Measurements from ENCODE around the gene TMEM175. TPM values are rescaled to one million over a fixed set of nuclear protein-coding genes. Genes with fewer than 3 reads are reported as not detected.
"Not testable (repeated sequence)": the region's sequence is repeated elsewhere in the genome, so short reads cannot be mapped to it uniquely, and the experiment has no call there.

Gene TMEM175
- total RNA-seq, 1 experiment from 2014 or later, result 20.2 TPM

DNA sequence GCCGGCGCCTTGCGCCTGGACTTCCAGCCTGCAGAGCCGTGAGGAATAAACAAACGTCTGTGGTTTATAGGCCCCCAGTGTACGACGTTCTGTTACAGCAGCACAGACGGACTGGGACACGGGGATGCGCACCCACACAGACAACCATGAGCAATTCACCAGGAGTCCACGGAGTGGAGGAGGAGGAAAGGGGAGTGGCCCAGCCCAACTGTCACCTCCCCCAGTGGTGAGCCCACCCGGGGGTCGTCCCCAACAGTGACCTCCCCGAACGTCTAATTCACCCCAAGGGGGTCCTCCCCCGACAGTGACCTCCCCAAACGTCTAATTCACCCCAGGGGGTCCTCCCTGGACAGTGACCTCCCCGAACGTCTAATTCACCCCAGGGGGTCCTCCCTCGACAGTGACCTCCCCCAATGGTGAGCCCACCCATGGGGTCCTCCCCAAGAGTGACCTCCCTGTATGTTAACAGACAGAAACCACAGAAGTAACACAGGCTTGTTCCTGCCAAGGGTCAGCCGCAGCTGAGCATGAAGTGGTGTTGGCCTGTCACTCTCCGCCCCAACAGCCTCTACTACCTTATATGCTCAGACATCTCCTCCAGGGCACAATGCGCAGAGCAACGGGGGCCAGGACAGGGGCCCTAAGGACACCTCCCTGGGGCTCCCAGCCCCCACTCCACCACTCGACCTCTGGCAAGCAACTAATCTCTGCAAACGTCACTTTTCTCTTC, 6.3 kb upstream of the TMEM175 start:
- Histone ChIP-seq H3K9me2 (ENCODE audit: insufficient read depth) (no peaks in the 10 kb centered on the region), H4K20me1 (ENCODE audit: insufficient read depth) (peaks cover 86% of the 10 kb centered on the region), H3K9me3 (ENCODE audit: insufficient read depth, low read depth) (no peaks in the 10 kb centered on the region), H2AFZ (no peak overlapping the region), H3K27me3 (ENCODE audit: insufficient read depth, low read depth) (no peaks in the 10 kb centered on the region), H3F3A (ENCODE audit: insufficient read depth, low read depth) (peaks cover 21% of the 10 kb centered on the region), H3K4me3 (no peak overlapping the region), H3K79me2 (ENCODE audit: low read depth) (peaks cover 88% of the 10 kb centered on the region), H3K4me2 (no peak overlapping the region), H3K4me1 (replicated peaks; ENCODE audit: insufficient read depth) (peaks cover 19% of the 10 kb centered on the region), H3K36me3 (ENCODE audit: low read depth) (no peaks in the 10 kb centered on the region), H3K27ac (no peak overlapping the region)
- DNase-seq, result no peak
- BruUV-seq (replicated peaks), result no TSS peak
- ChIA-PET POLR2A (ENCODE audit: unreplicated experiment) (no interaction called here), CTCF (no interaction called here)
- intact Hi-C loops (cut with micrococcal nuclease; ENCODE audit: unreplicated experiment), result no loop called here
- no peak for TF ChIP-seq EZH2 (IDR thresholded peaks at IDR 0.05; ENCODE audit: low read depth)
- TF ChIP-seq, protein P1, sequence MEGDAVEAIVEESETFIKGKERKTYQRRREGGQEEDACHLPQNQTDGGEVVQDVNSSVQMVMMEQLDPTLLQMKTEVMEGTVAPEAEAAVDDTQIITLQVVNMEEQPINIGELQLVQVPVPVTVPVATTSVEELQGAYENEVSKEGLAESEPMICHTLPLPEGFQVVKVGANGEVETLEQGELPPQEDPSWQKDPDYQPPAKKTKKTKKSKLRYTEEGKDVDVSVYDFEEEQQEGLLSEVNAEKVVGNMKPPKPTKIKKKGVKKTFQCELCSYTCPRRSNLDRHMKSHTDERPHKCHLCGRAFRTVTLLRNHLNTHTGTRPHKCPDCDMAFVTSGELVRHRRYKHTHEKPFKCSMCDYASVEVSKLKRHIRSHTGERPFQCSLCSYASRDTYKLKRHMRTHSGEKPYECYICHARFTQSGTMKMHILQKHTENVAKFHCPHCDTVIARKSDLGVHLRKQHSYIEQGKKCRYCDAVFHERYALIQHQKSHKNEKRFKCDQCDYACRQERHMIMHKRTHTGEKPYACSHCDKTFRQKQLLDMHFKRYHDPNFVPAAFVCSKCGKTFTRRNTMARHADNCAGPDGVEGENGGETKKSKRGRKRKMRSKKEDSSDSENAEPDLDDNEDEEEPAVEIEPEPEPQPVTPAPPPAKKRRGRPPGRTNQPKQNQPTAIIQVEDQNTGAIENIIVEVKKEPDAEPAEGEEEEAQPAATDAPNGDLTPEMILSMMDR (conservative IDR thresholded peaks at IDR 0.05), result no peak

DNA sequence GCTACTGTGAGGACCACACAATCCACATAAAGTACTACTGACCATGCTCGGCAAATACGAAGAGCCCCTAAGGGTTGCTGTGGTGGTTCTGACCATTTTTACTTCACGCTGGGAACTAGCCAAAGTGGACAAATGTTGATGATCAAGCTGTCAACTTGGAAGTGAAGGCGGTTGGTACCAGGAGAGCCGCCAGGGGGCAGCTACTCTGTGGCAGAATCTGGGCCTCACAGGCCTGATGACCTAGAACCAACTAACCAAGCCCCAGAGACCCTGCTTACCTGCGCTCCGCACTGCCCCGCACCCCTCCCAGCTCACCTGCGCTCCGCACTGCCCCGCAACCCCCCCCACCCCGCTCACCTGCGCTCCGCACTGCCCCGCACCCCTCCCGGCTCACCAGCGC, 5.7 kb upstream of the TMEM175 start:
- BruUV-seq (replicated peaks), result no TSS peak
- H3K9me3 ChIP-seq (ENCODE audit: insufficient read depth, low read depth), result no peaks in the 10 kb centered on the region
- no peak overlapping the region for H3K4me3 ChIP-seq
- peaks cover 21% of the 10 kb centered on the region for H3F3A ChIP-seq (ENCODE audit: insufficient read depth, low read depth)
- DNase-seq, result no peak
- CTCF ChIA-PET, result no interaction called here
- no peak overlapping the region for H3K4me2 ChIP-seq
- H3K36me3 ChIP-seq (ENCODE audit: low read depth), result no peaks in the 10 kb centered on the region
- no peaks in the 10 kb centered on the region for H3K27me3 ChIP-seq (ENCODE audit: insufficient read depth, low read depth)
- POLR2A ChIA-PET (ENCODE audit: unreplicated experiment), result no interaction called here
- TF ChIP-seq EZH2 (IDR thresholded peaks at IDR 0.05; ENCODE audit: low read depth), result no peak
- TF ChIP-seq, protein P1 (conservative IDR thresholded peaks at IDR 0.05), result peak; percentile 46
- peaks cover 80% of the 10 kb centered on the region for H4K20me1 ChIP-seq (ENCODE audit: insufficient read depth)
- intact Hi-C loops (cut with micrococcal nuclease; ENCODE audit: unreplicated experiment), result no loop called here
- H3K9me2 ChIP-seq (ENCODE audit: insufficient read depth), result no peaks in the 10 kb centered on the region
- peaks cover 88% of the 10 kb centered on the region for H3K79me2 ChIP-seq (ENCODE audit: low read depth)
- H3K4me1 ChIP-seq (replicated peaks; ENCODE audit: insufficient read depth), result peaks cover 20% of the 10 kb centered on the region
- H3K27ac ChIP-seq, result no peak overlapping the region
- H2AFZ ChIP-seq, result no peak overlapping the region

DNA sequence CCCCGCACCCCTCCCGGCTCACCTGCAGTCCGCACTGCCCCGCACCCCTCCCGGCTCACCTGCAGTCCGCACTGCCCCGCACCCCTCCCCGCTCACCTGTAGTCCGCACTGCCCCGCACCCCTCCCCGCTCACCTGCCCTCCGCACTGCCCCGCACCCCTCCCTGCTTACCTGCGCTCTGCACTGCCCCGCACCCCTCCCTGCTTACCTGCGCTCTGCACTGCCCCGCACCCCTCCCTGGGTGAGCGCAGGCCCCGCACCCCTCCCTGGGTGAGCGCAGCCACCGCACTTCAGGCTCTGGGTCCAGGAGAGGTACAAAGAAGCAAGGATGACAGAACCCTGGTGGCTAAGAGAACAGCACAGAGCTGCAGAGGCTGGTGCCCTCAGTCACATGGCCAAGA, 4.7 kb upstream of the TMEM175 start:
- peaks cover 70% of the 10 kb centered on the region for H4K20me1 ChIP-seq (ENCODE audit: insufficient read depth)
- BruUV-seq (replicated peaks); H3K36me3 ChIP-seq (ENCODE audit: low read depth); H3K9me2 ChIP-seq (ENCODE audit: insufficient read depth); intact Hi-C loops (cut with micrococcal nuclease; ENCODE audit: unreplicated experiment); H3K4me3 ChIP-seq; DNase-seq; H2AFZ ChIP-seq; H3K9me3 ChIP-seq (ENCODE audit: insufficient read depth, low read depth); H3K27ac ChIP-seq; H3K27me3 ChIP-seq (ENCODE audit: insufficient read depth, low read depth); POLR2A ChIA-PET (ENCODE audit: unreplicated experiment); CTCF ChIA-PET; H3K4me2 ChIP-seq: not testable (repeated sequence)
- H3K79me2 ChIP-seq (ENCODE audit: low read depth), result peaks cover 84% of the 10 kb centered on the region
- H3F3A ChIP-seq (ENCODE audit: insufficient read depth, low read depth), result peaks cover 21% of the 10 kb centered on the region
- peaks cover 20% of the 10 kb centered on the region for H3K4me1 ChIP-seq (replicated peaks; ENCODE audit: insufficient read depth)
